ENCODE results near the gene PYGB. TPM values are rescaled to one million over a fixed set of nuclear protein-coding genes. Genes with fewer than 3 reads are reported as not detected.
"Not testable (repeated sequence)": the region's sequence is repeated elsewhere in the genome, so short reads cannot be mapped to it uniquely, and the experiment has no call there.

PYGB gene
- total RNA-seq, 2 donors from 2014 or later: 211 to 295 TPM

DNA sequence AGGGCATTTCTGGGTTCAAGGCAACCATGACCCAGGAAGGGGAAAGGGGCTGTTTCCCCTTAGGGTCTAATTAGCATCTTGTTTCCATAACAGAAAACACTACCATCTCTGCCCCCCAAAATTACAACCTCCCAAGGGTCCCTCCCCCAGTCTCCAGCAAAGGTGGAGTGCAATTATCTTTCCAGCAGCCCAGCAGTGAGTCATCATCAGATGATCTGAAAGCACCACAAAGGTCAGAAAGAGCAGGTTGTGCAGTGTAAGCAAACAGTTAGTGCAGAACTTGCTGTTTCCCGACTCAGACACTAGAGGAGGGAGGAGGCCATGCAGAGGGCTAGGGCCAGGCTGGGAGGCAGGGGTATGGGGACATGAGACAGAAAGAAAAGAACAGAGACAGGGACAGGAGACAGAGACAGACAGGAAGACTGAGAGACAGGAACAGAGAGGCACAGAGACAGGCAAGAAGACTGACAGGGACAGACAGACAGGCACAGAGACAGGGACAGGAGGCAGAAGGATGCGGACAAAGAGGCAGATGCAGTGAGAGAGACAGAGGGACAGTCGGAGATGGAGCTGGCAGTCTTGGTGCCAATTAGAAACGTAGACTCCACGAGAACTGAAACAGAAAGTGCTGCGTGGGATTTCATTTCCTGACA lies 62.5 kb downstream of the PYGB start:
- Histone ChIP-seq H3K27me3 (no peaks in the 10 kb centered on the region), H3K4me1 (peaks cover 21% of the 10 kb centered on the region), H3K9me3 (no peaks in the 10 kb centered on the region), H3K36me3 (no peaks in the 10 kb centered on the region), H3K27ac (peak overlapping the region; percentile 95), H3K4me3 (no peak overlapping the region), H3K9ac (ENCODE audit: low read depth in 2 of 2, low read length in 2 of 2) (peak overlapping the region; percentile 28 to 77)
- DNase-seq: peak; percentile 82
- TF ChIP-seq, protein P1, sequence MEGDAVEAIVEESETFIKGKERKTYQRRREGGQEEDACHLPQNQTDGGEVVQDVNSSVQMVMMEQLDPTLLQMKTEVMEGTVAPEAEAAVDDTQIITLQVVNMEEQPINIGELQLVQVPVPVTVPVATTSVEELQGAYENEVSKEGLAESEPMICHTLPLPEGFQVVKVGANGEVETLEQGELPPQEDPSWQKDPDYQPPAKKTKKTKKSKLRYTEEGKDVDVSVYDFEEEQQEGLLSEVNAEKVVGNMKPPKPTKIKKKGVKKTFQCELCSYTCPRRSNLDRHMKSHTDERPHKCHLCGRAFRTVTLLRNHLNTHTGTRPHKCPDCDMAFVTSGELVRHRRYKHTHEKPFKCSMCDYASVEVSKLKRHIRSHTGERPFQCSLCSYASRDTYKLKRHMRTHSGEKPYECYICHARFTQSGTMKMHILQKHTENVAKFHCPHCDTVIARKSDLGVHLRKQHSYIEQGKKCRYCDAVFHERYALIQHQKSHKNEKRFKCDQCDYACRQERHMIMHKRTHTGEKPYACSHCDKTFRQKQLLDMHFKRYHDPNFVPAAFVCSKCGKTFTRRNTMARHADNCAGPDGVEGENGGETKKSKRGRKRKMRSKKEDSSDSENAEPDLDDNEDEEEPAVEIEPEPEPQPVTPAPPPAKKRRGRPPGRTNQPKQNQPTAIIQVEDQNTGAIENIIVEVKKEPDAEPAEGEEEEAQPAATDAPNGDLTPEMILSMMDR (IDR thresholded peaks at IDR 0.05): peak; percentile 37
- intact Hi-C loops (cut with DNase I): no loop called here

DNA sequence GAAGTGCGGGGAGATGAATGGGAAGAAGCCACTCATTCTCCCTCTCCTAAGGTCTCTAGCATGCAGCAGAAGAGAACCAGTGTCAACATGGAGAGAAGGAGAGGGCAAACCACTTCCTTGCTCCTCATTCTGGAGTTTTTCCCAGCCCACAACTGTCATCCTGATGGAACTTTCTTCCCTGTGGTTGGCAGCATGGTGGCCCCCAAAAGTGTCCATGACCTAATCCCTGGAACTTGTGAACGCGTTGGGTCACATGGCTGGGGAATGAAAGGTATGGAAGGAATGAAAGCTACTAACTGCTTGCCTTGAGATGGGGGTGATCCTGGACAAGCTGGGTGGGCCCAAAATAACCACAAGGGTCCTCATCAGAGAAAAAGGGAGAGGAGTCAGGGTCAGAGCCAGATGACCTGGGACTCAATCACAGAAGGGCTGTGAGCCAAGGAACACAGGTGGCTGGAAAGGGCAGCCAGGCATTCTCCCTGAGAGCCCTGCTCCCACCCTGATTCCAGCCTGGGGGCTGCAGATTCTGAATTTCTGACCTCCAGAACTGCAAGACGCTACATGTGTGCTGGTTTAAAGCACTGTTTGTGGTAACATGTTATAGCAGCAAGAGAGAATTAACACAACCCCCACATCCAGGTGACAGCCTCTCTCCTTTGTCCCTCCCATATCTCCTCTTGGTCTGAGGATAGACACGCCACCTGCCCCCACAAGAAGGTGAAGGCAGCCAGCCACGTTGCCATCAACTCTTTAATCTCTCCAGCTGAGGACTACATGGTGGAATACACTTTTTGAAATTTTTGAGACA lies 63.2 kb downstream of the PYGB start:
- Histone ChIP-seq H3K4me3 (no peak overlapping the region), H3K9me3 (no peaks in the 10 kb centered on the region), H3K27ac (peak overlapping the region; percentile 95), H3K36me3 (no peaks in the 10 kb centered on the region), H3K9ac (ENCODE audit: low read depth in 2 of 2, low read length in 2 of 2) (peak overlapping the region; percentile 28 to 77), H3K4me1 (peaks cover 21% of the 10 kb centered on the region), H3K27me3 (no peaks in the 10 kb centered on the region)
- TF ChIP-seq, protein P1 (IDR thresholded peaks at IDR 0.05): no peak
- intact Hi-C loops (cut with DNase I): no loop called here
- no peak for DNase-seq

DNA sequence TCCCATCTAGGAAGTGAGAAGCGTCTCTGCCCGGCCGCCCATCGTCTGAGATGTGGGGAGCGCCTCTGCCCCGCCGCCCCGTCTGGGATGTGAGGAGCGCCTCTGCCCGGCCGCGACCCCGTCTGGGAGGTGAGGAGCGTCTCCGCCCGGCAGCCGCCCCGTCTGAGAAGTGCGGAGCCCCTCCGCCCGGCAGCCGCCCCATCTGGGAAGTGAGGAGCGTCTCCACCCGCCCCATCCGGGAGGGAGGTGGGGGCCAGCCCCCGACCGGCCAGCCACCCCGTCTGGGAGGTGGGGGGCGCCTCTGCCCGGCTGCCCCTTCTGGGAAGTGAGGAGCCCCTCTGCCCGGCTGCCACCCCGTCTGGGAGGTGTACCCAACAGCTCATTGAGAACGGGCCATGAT lies 64.8 kb downstream of the PYGB start:
- intact Hi-C loops (cut with DNase I); DNase-seq; H3K4me3 ChIP-seq; H3K9me3 ChIP-seq; H3K27me3 ChIP-seq; H3K9ac ChIP-seq (ENCODE audit: low read depth in 2 of 2, low read length in 2 of 2); H3K36me3 ChIP-seq; H3K27ac ChIP-seq: not testable (repeated sequence)
- peaks cover 25% of the 10 kb centered on the region for H3K4me1 ChIP-seq

DNA sequence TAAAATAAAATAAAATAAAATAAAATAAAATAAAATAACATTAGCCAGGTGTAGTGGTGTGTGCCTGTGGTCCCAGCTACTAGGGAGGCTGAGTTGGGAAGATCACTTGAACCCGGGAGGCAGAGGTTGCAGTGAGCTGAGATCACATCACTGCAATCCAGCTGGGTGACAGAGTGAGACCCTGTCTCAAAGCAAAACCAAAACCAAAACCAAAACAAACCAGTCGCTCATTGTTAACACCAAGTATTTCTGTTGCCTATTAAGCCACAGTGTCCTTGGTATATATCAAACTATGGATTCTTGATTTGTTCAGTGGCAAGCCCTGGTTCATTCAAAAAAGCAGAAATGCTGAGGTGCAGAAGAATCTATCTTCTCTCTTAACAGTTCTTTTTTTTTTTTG lies 65.7 kb downstream of the PYGB start:
- Histone ChIP-seq H3K9me3 (no peaks in the 10 kb centered on the region), H3K36me3 (no peaks in the 10 kb centered on the region), H3K4me3 (no peak overlapping the region), H3K27ac (no peak overlapping the region), H3K27me3 (no peaks in the 10 kb centered on the region), H3K9ac (ENCODE audit: low read depth in 2 of 2, low read length in 2 of 2) (no peak overlapping the region), H3K4me1 (peaks cover 25% of the 10 kb centered on the region)
- TF ChIP-seq, protein P1 (IDR thresholded peaks at IDR 0.05): no peak
- intact Hi-C loops (cut with DNase I): no loop called here
- DNase-seq: no peak

DNA sequence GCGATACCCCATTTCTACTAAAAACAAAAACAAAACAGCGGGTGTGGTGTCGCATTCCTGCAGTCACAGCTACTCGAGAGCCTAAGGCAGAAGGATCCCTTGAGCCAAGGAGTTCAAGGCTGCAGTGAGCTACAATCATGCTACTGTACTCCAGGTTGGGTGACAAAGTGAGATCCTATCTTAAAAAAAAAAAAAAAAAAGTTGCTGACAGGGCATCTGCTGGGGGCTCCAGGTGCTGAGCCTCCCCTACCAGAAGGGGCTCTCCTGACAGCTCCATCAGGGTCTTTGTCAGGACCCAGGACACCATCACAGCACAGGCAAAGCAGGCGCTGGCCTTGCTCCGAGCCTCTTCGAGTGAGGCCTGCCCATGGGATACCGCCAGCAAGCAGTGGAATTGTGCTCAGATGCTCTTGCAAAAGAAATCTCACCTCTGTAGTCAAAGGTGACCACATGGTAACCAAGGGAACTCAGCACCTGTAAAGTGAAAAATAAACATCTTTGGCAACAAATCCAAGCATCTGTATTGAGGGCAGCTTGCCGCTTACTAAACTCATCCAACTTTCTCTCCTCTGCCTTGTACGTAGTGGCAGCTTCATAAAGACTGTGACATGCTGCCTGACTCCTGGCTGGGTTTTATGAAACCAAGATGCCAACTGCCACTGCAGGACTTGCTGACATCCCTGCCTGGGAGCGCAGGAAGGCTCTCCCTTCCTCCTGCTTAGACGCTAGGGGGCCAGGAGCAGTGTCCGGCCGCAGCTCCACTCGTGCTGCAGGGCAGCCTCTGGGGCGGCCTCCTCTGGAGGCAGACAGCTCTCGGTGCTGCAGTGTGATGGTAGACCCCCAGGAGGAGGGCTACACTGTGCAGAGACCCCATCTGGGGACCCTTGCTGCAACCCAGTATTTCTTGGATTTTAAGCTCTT lies 66.9 kb downstream of the PYGB start:
- Histone ChIP-seq H3K36me3 (no peaks in the 10 kb centered on the region), H3K4me3 (no peak overlapping the region), H3K9ac (ENCODE audit: low read depth in 2 of 2, low read length in 2 of 2) (no peak overlapping the region), H3K4me1 (peaks cover 17% of the 10 kb centered on the region), H3K9me3 (no peaks in the 10 kb centered on the region), H3K27me3 (no peaks in the 10 kb centered on the region), H3K27ac (no peak overlapping the region)
- DNase-seq: no peak
- TF ChIP-seq, protein P1 (IDR thresholded peaks at IDR 0.05): no peak
- intact Hi-C loops (cut with DNase I): no loop called here
